Epithelial cell of esophagus (primary cell): ENCODE results near the gene CERS3.

ENCODE experiments used
- DNase-seq: peaks from one replicate; pipeline ENCODE4 v3.0.0; 2010; ENCODE audit warnings: low read depth
- H3K4me3 ChIP-seq: 2 replicates; pipeline ENCODE4 v1.5.1; 2011; ENCODE audit warnings: mild to moderate bottlenecking, low read length, control low read depth
- TF ChIP-seq, protein P1 (sequence below): IDR thresholded peaks from 2 replicates; pipeline ENCODE4 v1.5.1; 2011; ENCODE audit warnings: low read depth, mild to moderate bottlenecking, low read length, control low read depth, inconsistent platforms; ENCODE audit not compliant: insufficient read depth; ENCODE audit errors: missing control alignments

The CERS3 gene

DNA sequence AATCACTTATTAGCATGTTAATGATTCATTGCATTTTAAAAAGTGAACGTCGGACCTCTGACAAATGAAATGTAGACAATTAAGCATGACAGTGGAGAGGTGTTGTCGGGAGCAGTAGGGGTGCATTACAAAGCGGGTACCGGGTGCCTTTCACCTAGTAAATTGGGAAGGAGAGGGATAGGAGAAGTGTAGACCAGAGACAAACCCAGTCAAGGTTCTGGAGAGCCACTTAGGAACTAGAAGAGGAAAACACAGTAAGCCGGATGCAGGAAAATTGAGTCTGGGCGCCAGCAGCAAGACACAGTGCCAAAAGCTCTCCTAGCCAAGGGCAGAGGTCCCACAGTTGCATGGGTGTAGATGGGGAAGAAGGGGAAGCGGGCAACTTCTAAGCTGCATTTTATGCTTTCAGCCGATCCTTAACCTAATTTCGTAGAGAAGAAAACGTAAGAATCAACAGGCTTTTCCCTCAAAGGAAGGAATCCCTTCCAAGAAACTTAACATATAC lies 3.1 kb upstream of the CERS3 start:
- DNase-seq, result no peak
- TF ChIP-seq, protein P1, sequence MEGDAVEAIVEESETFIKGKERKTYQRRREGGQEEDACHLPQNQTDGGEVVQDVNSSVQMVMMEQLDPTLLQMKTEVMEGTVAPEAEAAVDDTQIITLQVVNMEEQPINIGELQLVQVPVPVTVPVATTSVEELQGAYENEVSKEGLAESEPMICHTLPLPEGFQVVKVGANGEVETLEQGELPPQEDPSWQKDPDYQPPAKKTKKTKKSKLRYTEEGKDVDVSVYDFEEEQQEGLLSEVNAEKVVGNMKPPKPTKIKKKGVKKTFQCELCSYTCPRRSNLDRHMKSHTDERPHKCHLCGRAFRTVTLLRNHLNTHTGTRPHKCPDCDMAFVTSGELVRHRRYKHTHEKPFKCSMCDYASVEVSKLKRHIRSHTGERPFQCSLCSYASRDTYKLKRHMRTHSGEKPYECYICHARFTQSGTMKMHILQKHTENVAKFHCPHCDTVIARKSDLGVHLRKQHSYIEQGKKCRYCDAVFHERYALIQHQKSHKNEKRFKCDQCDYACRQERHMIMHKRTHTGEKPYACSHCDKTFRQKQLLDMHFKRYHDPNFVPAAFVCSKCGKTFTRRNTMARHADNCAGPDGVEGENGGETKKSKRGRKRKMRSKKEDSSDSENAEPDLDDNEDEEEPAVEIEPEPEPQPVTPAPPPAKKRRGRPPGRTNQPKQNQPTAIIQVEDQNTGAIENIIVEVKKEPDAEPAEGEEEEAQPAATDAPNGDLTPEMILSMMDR, result no peak
- H3K4me3 ChIP-seq, result no peak overlapping the region

DNA sequence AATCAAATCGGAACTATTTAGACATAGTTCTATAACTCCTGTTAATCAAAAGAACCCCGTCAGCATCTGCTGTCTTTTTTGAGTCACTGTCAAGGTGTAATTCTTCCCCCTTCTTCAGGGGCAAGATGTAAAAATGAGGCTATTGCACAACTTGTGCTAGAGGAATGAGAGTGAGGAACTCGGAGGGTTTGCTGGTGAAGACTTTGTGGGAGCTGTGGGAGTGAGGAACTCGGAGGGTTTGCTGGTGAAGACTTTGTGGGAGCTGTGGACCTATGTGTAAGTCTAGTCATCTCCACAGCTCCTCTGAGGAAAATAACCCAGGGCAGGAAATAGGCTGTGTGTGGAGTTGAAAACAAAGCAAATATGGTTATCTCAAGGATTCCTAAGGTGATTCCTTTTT lies 2.5 kb upstream of the CERS3 start:
- no peak for DNase-seq
- TF ChIP-seq, protein P1, result no peak
- no peak overlapping the region for H3K4me3 ChIP-seq

DNA sequence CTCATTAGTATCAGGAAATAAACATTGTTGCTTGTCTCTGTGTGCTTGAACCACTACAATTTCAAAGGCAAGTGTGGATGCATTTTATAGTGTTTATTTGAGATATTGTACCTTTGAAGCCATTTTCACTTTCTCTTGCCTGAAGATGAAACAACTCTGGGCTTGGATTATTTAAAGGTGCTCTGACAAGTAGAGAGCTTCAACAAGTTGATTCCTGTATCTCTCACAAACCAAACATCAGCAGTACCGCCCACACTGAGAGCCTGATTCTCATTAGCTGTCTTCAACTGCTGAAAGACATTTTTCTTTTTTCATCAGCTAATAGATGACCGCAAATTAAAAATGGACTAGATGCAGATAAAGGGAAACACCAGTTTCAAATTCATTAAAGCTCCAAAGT lies 806 bp upstream of the CERS3 start:
- DNase-seq, result peak; percentile 82
- TF ChIP-seq, protein P1, result no peak
- H3K4me3 ChIP-seq, result peak overlapping the region; percentile 17

DNA sequence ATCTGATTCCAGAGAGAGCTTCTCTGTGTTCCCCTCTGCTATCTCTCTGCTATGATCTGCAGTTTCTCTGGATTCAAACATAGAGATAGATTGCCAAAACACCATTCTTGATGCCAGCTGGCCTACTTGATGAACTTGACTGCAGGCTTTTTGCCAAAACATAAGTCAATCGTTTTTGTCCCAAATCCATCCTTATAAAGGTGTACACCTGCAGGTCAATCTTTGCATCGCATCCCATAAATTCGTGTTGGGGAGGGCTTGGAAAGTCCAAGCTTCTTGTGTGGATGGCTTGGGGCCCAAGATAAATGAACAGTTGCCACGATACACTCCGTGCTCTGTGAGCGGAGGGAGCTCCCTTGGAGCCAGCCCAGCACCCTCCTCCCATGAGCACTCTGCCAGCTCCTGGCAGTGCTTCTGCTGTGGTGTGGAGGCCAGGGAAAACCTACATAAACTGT lies 2.7 kb downstream of the CERS3 start:
- no peak overlapping the region for H3K4me3 ChIP-seq
- TF ChIP-seq, protein P1, result no peak
- no peak for DNase-seq

DNA sequence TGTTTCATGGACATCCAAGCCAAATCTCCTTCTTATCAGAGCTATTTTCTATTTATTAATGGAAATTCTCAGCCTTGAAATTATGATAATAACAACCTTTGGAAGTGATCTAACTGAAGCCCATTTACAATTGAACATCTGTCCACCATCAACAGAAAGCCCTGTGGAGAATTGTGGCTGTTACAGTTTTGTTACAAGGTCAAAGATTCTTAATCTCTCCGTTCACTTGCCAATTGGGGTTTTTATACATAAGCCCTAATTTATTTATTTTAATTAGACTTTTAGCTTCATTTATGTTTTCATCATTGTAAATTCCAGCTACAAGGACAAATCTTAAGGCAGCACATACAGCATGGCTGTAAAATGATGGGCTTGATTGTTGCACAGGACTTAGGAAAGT lies 3.3 kb downstream of the CERS3 start:
- no peak overlapping the region for H3K4me3 ChIP-seq
- no peak for DNase-seq
- TF ChIP-seq, protein P1, result no peak

DNA sequence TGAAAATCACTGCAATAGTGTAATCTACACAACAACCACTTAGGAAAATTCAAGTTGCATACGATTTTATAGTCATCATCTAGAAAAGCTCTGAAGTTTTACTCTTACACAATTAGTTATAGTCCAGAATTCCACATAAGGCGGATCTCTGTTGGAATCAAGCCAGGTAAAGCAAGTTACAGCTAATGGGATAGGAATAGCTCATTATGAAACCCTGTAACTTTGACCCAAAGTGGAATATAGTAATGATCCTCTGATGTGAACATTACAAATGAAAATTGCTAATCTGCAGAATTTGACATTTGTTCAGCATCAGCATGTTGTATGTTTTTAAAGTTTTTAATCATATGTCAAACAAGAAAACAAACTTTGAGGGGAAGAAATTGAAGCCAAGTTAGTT lies 4.4 kb downstream of the CERS3 start:
- DNase-seq, result no peak

DNA sequence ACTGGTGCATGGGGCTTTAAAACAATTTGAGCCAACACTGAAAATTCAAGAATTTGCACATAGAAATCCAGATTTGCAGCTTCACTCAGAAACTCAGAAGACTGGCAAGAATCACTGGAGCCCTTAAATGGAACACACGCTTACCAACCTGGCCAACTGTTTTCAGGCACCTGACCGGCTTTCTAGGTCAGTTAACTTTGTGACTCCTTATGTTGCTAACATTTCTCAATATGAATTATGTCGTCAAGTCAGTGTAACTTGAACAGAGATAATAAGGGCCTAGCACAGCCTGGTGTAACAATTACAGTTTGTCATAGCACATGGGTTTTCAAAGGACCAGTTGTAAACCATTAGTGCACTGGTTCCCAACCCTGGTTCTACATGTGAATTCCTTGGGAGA lies 6.8 kb downstream of the CERS3 start:
- TF ChIP-seq, protein P1, result no peak
- no peak for DNase-seq
- no peak overlapping the region for H3K4me3 ChIP-seq

More for the DNA sequence above, 4.4 kb downstream of the CERS3 start:
- no peak overlapping the region for H3K4me3 ChIP-seq
- TF ChIP-seq, protein P1, result no peak
